Sigmoid colon (tissue), 7 donors: ENCODE data around the gene GHRHR. TPM values are rescaled to one million over a fixed set of nuclear protein-coding genes. Genes with fewer than 3 reads are reported as not detected.

ENCODE experiments used
- DNase-seq: peaks from one replicate; pipeline ENCODE4 v3.0.0-alpha.2; 2019
- H3K27ac ChIP-seq, 4 donors: fragments of 200-600 bp; sonication (generic); one replicate each; pipeline ENCODE4 v1.5.1; 2016 to 2019; ENCODE audit warnings: mild to moderate bottlenecking in 1 of 4
- H3K27me3 ChIP-seq, 3 donors: fragments of 200-600 bp; sonication (generic); one replicate each; pipeline ENCODE4 v1.5.1; 2019; ENCODE audit warnings: mild to moderate bottlenecking in 1 of 3
- H3K36me3 ChIP-seq, 4 donors: fragments of 200-600 bp; sonication (generic); one replicate each; pipeline ENCODE4 v1.5.1; 2016 to 2019
- H3K4me1 ChIP-seq, 4 donors: fragments of 200-600 bp; sonication (generic); one replicate each; pipeline ENCODE4 v1.5.1; 2017 to 2019
- H3K4me3 ChIP-seq, 4 donors: fragments of 200-600 bp; sonication (generic); one replicate each; pipeline ENCODE4 v1.5.1; 2017 to 2019; ENCODE audit warnings: mild to moderate bottlenecking in 2 of 4, moderate library complexity in 1 of 4
- H3K9me3 ChIP-seq, 4 donors: fragments of 200-600 bp in 3 of 4; sonication (generic) in 3 of 4; one replicate each; pipeline versions ENCODE4 v1.5.1 to v1.6.1; 2013 to 2019
- EP300 ChIP-seq, 4 donors: sonication (generic); formaldehyde crosslinking; IDR thresholded peaks; one replicate each; pipeline ENCODE4 v1.6.1; 2017; ENCODE audit warnings: antibody characterized with exemption in 4 of 4
- POLR2A ChIP-seq, 2 donors: fragments of 450-650 bp; IDR thresholded peaks; one replicate each; pipeline ENCODE4 v1.6.1; 2016; ENCODE audit warnings: antibody characterized with exemption in 2 of 2, mild to moderate bottlenecking in 2 of 2, moderate library complexity in 2 of 2
- POLR2AphosphoS5 ChIP-seq, 4 donors: sonication (generic); formaldehyde crosslinking; IDR thresholded peaks; one replicate each; pipeline ENCODE4 v1.6.1; 2017; ENCODE audit warnings: antibody characterized with exemption in 4 of 4
- WGBS, 2 donors: extraction: QIAGEN DNeasy Blood & Tissue Kit; methylation state at CpG; one replicate each; pipeline ENCODE4 v1.1.7; 2013; 5-methylcytosine and 5-hydroxymethylcytosine counted together
- intact Hi-C: fragments of 100-400 bp; cut with DNase I; formaldehyde crosslinking; loops from one replicate; pipeline ENCODE4 v1.15.1; 2023
- polyA plus RNA-seq, 3 donors: library from polyadenylated mRNA; stranded (reverse); fragments of 200-250 nt; gene quantifications; one replicate each; pipeline ENCODE4 v1.2.3, GENCODE V29; 2013
- total RNA-seq, 4 donors: library from RNA; depleted of rRNA; stranded (reverse); fragments of >200 nt; gene quantifications; one replicate each; pipeline ENCODE4 v1.1.0, GENCODE V29; 2016
- TF ChIP-seq, protein P1 (sequence below), 4 experiments: fragments of 450-650 bp in 3 of 4; fragments of 200-600 bp in 1 of 4; IDR thresholded peaks; one replicate each; pipeline ENCODE4 v1.5.1; 2016 to 2019; ENCODE audit warnings: antibody characterized with exemption in 4 of 4, mild to moderate bottlenecking in 3 of 4, moderate library complexity in 2 of 4
- donor health status: healthy with polysubstance abuse.
- donor health status: Bipolar disorder and iron deficiency.
- donor health status: healthy.

Gene GHRHR
- total and polyA plus RNA-seq, 7 donors: not detected

GRCh38 chr7:30920021-30920583 lies 43.7 kb upstream of the GHRHR start:
- H3K4me3 ChIP-seq: no peak overlapping the region
- 47 to 70% methylated on average over 11 of the region's 11 CpGs for WGBS, 2 donors
- intact Hi-C loops: no loop called here
- H3K36me3 ChIP-seq: peaks cover 12 to 32% (median 23%) of the 10 kb centered on the region in 4 donors
- H3K4me1 ChIP-seq: peaks cover 0 to 56% (median 46%) of the 10 kb centered on the region in 4 donors
- H3K27ac ChIP-seq: peak overlapping the region; percentile 60 to 90 (median 74)
- no peaks in the 10 kb centered on the region for H3K27me3 ChIP-seq
- no peak for TF ChIP-seq EP300 (IDR thresholded peaks at IDR 0.05)
- no peaks in the 10 kb centered on the region for H3K9me3 ChIP-seq
- peak; percentile 62 for DNase-seq

DNA sequence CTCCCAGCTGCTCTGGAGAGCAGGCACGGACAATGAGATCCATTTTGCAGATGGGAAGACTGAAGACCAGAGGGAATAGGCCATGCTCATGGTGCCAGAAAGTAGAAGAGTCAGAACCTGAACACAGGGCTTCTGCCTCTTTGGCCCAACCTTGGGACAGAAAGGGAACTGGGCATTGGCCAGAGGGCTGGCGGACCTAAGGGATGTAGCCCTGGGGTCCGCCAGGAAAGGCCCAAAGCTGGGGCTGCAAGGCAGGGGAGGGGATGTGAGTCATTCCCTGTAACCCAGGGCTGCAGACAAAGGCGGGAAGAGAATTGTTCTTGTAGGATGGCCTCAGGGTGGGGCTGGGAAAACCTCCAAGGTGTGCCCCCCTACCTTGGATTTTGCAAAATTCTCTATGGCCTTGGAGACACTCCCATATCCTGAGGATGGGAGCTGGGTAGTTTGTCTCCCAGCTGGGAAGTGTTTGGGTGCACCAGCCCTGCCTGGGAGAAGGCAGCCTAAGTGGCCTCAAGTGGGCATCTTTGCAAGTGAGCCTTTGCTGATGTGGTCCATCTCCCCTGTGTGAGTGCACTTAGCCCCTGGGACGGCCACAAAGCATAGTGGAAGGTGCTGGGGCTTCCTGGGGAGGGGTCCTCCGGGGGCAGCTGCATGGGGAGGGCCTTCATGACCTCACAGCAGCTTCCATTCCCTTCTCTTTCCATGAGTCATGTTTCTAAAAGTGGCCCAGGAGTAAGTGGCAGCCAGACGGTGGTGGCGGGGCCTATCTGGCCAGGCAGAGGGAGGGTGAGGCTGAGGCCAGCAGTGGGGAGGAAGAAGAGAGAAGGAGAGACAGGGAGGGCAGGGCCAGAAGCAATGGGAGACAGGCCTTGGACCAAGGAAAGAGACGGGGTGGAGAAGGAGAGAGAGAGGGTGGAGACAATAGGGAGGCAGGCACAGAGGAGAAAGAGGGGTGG lies 42.9 kb upstream of the GHRHR start:
- peak; percentile 71 for DNase-seq
- TF ChIP-seq POLR2AphosphoS5 (IDR thresholded peaks at IDR 0.05) (peak in 1 of 4 donors; percentile 22), EP300 (IDR thresholded peaks at IDR 0.05) (no peak)

DNA sequence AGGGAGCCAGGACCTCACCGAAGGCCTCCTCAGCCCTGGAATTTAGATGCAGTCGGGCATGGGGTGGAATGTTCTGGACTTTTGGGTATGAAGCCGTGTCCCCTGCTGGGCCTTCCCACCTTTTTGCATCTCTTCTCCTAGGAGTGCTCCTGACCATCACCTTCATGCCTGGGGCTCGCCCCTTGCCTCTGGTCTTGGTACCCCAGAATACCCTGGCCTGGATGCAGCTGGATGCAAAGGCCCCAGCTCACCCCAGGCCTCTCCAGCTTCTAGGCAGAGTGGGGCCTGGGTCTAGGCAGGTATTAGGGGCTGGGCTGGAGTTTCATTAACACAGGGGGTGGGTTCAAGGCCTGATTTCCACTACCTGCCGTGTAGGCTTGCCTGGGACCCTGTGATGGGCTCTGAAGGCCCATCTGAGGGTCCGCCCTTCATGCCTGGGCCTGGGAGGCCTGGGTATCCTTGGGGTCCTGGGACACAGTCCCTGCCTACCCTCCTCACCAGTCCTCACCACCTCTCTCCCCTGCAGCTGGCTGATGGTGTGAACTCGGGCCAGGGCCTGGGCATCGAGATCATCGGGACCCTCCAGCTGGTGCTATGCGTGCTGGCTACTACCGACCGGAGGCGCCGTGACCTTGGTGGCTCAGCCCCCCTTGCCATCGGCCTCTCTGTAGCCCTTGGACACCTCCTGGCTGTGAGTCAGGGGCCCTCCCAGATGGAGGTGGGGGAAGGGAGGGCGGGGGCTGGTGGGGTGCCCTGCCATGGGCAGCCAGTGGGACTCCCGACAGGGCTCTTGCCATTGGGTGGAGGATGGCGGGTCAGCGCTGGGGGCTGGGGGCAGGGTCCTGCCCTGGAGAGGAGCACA lies 42.0 kb upstream of the GHRHR start:
- Histone ChIP-seq H3K4me3 (no peak overlapping the region), H3K36me3 (peaks cover 12 to 43% (median 30%) of the 10 kb centered on the region in 4 donors), H3K27me3 (no peaks in the 10 kb centered on the region), H3K27ac (peak overlapping the region; percentile 60 to 90 (median 74)), H3K9me3 (no peaks in the 10 kb centered on the region), H3K4me1 (peaks cover 0 to 40% (median 32%) of the 10 kb centered on the region in 4 donors)
- intact Hi-C loops: no loop called here
- TF ChIP-seq, protein P1, sequence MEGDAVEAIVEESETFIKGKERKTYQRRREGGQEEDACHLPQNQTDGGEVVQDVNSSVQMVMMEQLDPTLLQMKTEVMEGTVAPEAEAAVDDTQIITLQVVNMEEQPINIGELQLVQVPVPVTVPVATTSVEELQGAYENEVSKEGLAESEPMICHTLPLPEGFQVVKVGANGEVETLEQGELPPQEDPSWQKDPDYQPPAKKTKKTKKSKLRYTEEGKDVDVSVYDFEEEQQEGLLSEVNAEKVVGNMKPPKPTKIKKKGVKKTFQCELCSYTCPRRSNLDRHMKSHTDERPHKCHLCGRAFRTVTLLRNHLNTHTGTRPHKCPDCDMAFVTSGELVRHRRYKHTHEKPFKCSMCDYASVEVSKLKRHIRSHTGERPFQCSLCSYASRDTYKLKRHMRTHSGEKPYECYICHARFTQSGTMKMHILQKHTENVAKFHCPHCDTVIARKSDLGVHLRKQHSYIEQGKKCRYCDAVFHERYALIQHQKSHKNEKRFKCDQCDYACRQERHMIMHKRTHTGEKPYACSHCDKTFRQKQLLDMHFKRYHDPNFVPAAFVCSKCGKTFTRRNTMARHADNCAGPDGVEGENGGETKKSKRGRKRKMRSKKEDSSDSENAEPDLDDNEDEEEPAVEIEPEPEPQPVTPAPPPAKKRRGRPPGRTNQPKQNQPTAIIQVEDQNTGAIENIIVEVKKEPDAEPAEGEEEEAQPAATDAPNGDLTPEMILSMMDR (IDR thresholded peaks at IDR 0.05): no peak
- TF ChIP-seq EP300 (IDR thresholded peaks at IDR 0.05) (no peak), POLR2A (IDR thresholded peaks at IDR 0.05) (no peak), POLR2AphosphoS5 (IDR thresholded peaks at IDR 0.05) (no peak)
- DNase-seq: peak; percentile 61
- WGBS, 2 donors: 92 to 93% methylated on average over 19 of the region's 19 CpGs

More for the DNA sequence above, 42.9 kb upstream of the GHRHR start:
- 60 to 67% methylated on average over 9 of the region's 9 CpGs for WGBS, 2 donors
- no peak overlapping the region for H3K4me3 ChIP-seq
- H3K36me3 ChIP-seq: peaks cover 12 to 39% (median 30%) of the 10 kb centered on the region in 4 donors
- intact Hi-C loops: no loop called here
- H3K27ac ChIP-seq: peak overlapping the region; percentile 60 to 90 (median 74)
- H3K9me3 ChIP-seq: no peaks in the 10 kb centered on the region
- no peaks in the 10 kb centered on the region for H3K27me3 ChIP-seq
- peaks cover 0 to 49% (median 38%) of the 10 kb centered on the region in 4 donors for H3K4me1 ChIP-seq

DNA sequence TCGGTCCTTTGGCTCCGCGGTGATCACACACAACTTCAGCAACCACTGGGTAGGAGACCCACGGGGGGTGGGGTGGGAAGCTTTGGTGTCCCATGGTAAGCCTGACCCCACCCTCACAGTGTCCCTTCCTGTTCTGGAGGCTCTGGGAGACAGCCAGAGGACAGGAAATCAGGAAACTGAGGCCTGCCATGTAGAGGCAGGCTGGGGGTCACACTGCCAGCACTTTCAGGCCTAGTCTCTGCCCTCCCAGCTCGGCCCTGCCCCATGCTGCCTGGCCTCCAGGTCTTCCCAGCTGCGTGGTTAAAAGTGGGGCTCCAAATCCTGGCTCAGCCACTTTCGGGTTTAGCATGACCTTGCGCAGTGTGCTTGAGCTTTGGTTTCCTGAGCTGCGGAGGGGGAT lies 41.2 kb upstream of the GHRHR start:
- 91 to 94% methylated on average over 9 of the region's 9 CpGs for WGBS, 2 donors
- no peaks in the 10 kb centered on the region for H3K9me3 ChIP-seq
- H3K4me3 ChIP-seq: no peak overlapping the region
- DNase-seq: peak; percentile 57
- H3K36me3 ChIP-seq: peaks cover 12 to 50% (median 30%) of the 10 kb centered on the region in 4 donors
- H3K4me1 ChIP-seq: peaks cover 0 to 40% (median 30%) of the 10 kb centered on the region in 4 donors
- H3K27me3 ChIP-seq: no peaks in the 10 kb centered on the region
- intact Hi-C loops: no loop called here
- peak overlapping the region in 2 of 4 donors; percentile 82 to 90 for H3K27ac ChIP-seq
- no peak for TF ChIP-seq POLR2A (IDR thresholded peaks at IDR 0.05)
- no peak for TF ChIP-seq POLR2AphosphoS5 (IDR thresholded peaks at IDR 0.05)
- no peak for TF ChIP-seq EP300 (IDR thresholded peaks at IDR 0.05)
- TF ChIP-seq, protein P1 (IDR thresholded peaks at IDR 0.05): no peak

- H3K4me3 ChIP-seq: no peak overlapping the region
- intact Hi-C loops: no loop called here
- H3K36me3 ChIP-seq: peaks cover 12 to 50% (median 30%) of the 10 kb centered on the region in 4 donors
- H3K27ac ChIP-seq: peak overlapping the region in 1 of 4 donors; percentile 90
- no peaks in the 10 kb centered on the region for H3K9me3 ChIP-seq
- 90 to 95% methylated on average over 19 of the region's 19 CpGs for WGBS, 2 donors
- peaks cover 0 to 40% (median 29%) of the 10 kb centered on the region in 4 donors for H3K4me1 ChIP-seq
- TF ChIP-seq POLR2AphosphoS5 (IDR thresholded peaks at IDR 0.05): no peak
- no peaks in the 10 kb centered on the region for H3K27me3 ChIP-seq
- DNase-seq: peak; percentile 54
Observed at GRCh38 chr7:30923009-30923773, 40.6 kb upstream of the GHRHR start.
